HG02885 (cell line): ENCODE data around the gene SP2.
A peak's percentile ranks its signal among the peaks of the same experiment; 100 is the strongest.
"Not testable (repeated sequence)": the region's sequence is repeated elsewhere in the genome, so short reads cannot be mapped to it uniquely, and the experiment has no call there.

Experiments used
- ATAC-seq: cut with Tn5 transposase; IDR thresholded peaks from one replicate; pipeline ENCODE4 v1.9.1; 2021; ENCODE audit warnings: mild to moderate bottlenecking; ENCODE audit not compliant: unreplicated experiment, poor library complexity

The SP2 gene

DNA sequence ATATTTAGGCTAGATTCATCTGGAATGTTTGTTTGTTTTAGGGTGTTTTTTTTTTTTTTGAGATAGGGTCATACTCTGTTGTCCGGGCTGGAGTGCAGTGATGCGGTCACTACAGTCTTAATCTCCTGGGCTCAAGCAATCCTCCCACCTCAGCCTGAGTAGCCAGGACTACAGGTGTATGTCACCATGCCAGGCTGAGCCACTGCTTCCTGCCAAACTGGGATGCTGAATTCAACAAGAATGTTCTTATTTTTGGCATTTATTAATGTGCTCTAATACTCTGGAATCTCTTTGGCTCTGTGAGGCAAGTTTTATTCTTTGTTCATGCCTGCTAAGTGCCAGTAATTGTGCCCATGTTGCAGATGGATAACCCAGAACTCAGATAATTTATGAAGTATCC lies 21.5 kb downstream of the SP2 start:
- no peak for ATAC-seq

DNA sequence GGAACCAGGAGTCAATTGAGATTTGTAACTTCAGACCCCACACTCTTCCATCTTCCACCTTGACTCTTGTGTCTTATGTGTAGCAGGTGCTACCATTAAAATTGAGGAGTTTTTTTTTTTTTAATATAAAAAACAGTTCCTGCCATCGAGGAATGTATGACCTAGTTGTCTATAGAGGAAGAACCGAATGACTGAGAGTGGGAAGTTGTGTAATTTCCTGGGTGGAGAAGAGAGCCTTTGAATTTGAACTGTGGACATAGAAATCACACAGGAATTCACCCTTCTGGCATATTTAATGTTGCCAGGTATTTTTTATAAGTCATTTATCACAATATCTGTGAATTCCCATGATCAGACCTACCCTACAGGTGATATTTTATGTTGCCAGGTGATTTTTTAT lies 22.0 kb downstream of the SP2 start:
- no peak for ATAC-seq

DNA sequence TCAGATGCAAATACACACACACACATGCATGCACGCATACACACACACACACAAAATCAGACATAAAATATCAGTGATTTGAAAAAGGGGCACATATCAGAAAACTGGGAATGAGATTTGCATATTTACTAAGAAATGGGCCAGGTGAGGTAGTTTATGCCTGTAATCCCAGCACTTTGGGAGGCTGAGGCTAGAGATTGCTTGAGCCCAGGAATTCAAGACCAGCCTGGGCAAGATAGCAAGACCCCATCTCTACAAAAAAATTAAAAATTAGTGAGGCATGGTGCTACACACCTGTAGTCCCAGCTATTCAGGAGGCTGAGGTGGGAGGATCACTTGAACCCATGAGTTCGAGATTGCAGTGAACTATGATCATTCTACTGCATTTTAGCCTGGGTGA lies 23.0 kb downstream of the SP2 start:
- no peak for ATAC-seq

DNA sequence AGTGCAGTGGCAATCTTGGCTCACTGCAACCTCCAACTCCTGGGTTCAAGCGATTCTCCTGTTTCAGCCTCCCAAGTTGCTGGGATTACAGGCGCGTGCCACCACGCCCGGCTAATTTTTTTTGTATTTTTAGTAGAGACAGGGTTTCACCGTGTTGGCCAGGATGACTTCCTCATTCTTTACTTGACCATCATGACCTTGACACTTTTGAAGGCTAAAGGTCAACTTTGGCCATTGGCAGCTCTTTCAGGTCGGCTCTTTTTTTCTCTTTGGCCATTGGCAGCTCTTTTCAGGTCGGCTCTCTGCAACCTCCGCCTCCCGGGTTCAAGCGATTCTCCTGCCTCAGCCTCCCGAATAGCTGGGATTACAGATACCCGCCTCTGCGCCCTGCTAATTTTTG lies 23.9 kb downstream of the SP2 start:
- ATAC-seq = not testable (repeated sequence)

DNA sequence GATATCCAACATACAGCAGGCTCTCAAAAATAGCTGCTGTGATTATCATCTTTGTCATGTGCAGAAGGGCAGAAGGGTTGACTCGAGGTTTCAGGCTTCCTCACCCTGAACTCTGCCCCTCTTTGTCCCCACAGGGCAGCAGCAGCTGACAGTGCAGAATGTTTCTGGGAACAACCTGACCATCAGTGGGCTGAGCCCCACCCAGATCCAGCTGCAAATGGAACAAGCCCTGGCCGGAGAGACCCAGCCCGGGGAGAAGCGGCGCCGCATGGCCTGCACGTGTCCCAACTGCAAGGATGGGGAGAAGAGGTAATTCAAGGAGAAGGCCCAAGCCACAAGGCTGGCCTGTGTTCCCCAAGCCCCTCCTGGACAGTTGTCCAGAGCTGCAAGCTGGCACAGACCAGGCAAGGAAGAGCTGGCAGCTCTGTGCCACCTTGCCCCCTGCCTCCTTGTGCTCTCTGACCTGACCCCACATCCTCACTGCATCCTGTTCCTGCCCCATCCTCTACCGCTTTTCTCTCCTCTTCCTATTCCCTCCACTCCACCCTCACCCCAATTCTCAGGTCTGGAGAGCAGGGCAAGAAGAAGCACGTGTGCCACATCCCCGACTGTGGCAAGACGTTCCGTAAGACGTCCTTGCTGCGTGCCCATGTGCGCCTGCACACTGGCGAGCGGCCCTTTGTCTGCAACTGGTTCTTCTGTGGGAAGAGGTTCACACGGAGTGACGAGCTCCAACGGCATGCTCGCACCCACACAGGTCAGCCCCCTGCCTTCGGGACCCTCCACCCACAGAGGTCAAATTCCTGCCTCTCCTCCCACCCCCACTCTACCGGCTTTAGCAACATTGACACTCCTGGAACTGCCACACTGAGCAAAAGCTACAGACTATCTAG lies 29.0 kb downstream of the SP2 start:
- ATAC-seq = no peak

DNA sequence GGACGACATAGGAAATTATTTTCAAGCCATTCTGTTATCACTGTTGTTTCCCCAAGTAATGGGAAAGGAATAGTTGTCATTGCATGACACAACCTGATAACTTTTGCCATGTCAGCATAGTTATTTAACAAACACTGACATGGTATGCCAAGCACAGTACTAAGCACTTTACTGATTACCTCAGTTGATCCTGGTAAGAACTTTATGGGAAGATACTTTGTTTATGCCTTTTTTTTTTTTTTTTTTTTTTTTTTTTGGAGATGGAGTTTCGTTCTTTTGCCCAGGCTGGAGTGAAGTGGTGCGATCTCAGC lies 29.6 kb downstream of the SP2 start:
- ATAC-seq = no peak

DNA sequence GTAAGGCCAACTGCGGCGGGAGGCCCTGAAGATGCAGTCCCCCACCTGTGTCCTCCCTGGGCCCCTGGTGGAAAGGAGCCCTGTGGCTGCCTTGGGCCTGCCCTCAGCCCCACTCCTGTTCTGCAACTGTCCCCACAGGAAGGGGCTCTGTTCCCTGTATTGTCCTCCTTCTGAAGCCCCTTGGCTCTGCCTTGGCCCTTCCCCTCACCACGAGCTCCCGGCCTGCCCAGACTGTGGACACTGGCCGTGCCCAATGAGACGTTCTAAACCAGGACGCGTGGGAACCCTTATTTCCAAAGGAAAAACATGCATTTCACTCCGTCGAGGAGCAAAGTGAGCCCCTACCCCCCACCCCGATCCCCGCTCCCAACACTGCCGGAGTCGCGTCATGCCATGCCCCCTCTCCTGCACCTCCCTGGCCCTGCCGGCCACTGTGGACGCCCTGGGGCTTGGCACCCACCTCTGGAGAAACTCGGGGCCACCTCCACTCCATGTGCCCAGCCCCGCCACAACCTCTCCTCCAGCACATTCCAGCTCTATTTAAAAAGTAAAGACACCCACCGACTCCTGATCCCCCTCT lies 31.9 kb downstream of the SP2 start:
- no peak for ATAC-seq

DNA sequence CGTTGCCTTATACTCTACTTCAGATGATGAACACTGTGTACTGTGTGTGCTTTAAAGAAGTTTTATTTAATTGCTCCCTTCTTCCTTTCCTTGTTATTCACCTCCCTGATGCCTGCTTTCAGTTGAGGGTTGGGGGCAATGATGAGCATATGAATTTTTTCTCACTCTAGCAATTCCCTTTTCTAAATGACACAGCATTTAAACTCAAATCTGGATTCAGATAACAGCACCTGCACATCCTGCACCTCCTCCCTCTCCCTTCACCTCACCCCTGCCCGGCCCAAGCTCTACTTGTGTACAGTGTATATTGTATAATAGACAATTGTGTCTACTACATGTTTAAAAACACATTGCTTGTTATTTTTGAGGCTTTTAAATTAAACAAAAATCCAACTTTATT lies 32.4 kb downstream of the SP2 start:
- no peak for ATAC-seq

DNA sequence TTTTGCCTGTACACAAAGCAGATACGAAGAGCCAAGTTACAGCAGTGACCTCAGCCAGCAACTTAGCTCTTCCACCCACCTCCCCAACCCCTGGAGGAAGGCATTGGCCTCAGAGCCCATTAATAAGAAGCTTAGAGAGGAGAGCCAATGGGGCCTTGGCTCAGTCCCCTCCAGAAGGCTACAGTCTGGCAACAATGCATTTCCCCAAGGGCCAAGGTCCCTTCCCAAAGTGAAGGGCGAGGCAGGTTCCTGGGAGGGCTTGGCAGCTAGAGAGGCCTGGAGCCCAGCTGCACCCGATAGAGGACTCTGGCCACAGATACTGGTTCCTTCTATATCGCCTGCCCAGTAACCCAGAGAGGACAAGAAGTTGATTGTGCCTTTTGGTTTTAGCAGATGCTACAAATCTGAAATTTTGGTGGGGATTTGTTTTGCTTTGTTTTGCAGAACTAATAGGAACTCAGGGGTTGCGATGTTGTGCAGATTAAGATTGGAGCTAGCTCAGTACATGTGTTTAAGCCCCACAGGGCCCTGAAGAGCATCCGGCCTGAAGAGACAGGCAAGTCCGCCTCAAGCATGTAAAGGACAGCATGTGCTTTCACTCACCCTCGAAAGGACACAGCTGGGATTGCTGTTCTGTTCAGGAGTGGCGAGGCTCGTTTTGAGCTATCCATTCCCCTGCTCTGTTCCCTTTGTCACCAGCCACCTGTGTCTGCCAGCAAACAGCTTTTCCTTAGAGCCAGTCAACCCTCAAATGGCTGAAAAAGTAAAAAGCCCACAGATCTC lies 33.4 kb downstream of the SP2 start:
- no peak for ATAC-seq

DNA sequence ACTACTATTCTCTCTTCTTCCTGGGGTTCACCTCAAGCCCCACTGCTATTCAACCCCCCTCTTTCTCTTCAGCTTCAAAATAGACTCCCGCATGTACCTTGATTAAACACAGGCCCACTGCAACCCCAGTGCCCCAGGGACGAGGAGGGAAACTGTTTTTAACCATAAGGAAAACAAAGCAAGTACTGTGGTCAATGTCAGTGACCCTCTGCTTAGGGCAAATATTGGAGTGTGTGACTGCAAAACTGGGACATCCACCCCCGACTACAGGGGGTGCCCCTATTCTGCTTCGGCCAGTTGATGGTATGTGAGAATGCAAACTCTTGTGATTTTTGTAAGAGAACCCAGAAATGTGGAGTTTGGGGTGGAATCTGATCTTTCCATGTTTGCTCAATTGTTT lies 35.8 kb downstream of the SP2 start:
- no peak for ATAC-seq

DNA sequence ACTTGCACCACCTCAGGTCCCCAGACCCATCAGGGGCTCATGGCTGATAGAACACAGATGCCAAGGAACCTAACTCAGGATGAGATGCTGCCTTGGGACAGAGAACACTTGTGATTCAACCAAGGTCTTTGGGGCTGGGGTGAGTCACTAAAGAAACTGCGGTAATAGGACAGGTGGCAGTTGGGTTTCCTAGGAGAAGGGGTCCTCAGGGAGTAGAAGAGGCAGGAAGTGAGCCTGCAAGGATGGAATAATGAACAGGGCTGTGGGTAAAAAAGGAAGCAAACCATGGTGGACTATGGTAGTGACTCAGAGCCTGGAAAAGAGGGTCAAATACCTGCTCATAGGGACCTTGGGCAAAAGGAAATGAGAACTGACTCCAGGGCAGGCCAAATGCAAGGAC lies 38.8 kb downstream of the SP2 start:
- ATAC-seq = no peak

DNA sequence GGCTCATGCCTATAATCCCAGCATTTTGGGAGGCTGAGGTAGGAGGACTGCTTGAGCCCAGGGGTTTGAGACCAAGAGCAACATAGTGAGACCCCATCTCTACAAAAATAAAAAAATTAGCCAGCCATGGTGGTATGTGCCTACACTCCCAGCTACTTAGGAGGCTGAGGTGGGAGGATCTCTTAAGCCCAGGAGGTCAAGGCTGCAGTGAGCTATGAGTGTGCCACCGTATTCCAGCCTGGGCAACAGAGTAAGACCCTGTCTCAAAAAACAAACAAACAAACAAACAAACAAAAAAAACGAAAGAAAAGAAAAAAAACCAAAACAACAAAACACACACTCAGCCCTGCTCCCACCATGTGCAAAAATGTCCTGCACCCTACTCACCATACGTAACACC lies 39.4 kb downstream of the SP2 start:
- not testable (repeated sequence) for ATAC-seq

DNA sequence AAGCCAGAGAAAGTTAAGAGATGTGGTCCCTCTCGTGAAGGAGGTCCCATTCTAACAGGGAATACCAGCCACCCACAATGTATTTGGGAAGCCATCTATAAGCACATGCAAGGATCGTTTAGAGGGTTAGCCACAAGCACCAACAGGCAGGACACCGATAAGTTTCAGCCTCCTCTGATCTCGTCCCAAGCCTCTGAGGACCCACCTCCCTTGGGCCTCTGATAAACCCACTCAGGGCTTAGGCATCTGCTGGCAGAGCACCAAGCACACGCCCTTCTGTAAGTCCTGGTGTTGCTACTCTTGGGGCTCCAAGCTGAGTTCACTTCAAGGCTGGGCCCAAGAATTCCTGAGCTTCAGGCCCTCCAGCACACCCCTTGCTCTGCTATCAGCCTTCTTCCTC lies 39.9 kb downstream of the SP2 start:
- ATAC-seq = no peak

DNA sequence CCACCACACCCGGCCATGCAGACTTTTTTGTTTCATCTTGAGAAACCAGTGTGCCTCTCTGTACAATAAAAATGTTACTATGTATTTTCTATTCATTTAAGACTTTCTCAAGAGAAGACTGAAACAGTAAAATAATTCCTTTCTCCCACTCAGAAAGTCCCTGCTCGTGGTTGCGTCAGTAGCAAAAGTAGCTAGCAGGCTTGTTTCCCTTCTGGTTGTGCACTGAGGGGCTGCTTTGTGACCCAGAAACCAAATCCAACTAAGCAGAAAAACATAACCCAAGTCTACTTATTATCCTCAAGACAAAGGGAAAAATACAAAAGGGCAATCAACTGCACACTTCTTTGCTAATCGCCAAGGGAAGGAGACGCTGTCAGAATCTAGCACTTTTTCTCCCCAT lies 41.9 kb downstream of the SP2 start:
- no peak for ATAC-seq

DNA sequence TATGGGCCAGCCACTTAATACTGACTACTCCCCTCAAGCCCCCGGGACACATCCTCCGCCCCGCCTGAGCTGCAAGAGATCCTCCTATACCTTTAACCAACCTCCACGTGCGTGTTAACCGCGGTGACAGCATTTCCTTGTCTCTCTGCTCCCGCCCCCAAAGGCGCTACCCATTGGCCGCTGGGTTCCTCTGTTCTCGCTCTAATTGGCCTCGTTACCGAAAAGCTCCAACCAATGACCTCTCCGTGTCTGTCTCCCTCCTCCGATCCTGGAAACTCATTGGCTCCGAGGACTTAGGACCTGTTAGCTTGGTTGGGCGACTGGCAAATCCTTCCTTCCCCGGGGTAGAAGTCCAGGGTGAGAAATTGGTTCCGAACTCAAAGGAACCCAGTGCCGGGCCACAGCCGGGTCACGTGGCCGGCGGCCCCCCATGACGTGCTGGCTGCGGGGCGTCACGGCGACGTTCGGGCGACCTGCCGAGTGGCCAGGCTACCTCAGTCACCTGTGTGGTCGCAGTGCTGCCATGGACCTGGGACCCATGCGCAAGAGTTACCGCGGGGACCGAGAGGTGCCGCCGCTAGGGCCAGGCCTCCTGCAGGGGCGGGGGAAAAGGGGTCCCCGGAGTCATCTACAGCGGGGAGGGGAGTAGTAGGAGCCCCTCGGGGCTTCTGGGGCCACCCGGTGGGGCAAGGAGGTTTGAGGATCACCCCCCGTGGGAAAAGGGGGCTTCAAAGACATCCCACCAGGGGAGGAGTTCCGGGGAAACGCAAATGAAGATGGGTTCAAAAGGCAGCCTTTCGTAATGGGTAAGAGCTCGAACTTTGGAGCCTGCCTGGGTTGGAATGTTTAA lies 45.4 kb downstream of the SP2 start, which contains the start of gene PNPO:
TSS of gene PNPO (plus strand) at position 326 of the 850 bp plus-strand sequence. CDS start at position 431, 105 bp downstream.
- ATAC-seq = peak; percentile 96

DNA sequence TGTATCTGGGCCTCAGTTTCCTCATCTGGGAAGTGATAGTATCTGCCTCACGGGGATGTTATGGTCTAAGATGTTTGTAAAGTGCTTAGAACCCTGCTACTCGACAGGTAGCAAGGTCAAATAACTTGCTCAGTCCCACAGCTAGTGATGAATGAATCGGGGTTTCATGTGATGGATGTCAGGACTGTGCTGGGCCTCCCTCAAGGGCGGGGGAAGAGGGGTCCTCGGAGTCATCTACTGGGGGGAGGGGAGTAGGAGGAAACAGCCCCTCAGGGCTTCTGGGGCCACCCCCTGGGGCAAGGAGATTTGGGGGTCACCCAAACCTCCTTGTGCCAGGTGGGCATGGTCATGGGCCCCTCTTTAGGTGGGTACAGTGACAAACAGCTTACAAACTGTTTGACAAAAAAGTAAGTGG lies 46.1 kb downstream of the SP2 start:
- ATAC-seq = no peak

DNA sequence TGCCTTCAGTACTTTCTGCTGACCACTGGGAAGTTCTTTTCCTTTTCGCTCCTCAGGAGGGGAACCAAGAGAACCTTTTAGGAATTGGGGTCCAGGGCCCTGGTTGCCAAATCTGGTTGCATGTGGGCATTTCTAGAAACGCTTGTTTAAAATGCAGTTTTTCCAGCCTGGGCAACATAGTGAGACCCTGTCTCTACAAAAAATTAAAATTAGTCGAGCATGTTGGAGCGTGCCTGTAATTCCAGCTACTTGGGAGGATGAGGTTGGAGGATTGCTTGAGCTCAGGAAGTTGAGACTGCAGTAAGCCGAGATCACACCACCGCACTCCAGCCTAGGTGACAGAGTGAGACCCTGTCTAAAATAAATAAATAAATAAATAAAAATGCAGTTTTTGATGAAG lies 46.5 kb downstream of the SP2 start:
- ATAC-seq = no peak

DNA sequence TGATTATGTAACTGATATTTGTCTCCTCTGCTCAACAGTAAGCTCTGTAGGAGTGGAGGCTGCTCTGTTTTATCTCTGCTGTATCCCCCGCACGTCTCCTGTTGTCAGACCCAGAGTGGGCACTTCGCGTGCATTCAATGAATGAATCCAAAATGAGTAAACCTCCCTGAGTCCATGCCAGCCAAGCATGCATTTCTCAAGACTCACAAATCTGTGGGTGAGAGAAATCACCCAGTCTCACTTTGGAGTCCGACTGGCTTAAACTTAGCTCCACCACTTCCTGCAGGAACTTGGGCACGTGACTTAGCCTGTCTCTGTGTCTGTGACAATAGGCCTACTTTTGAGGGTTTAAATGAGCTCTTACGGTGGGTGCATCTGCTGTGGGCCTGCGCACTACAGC lies 49.0 kb downstream of the SP2 start:
- ATAC-seq = no peak

DNA sequence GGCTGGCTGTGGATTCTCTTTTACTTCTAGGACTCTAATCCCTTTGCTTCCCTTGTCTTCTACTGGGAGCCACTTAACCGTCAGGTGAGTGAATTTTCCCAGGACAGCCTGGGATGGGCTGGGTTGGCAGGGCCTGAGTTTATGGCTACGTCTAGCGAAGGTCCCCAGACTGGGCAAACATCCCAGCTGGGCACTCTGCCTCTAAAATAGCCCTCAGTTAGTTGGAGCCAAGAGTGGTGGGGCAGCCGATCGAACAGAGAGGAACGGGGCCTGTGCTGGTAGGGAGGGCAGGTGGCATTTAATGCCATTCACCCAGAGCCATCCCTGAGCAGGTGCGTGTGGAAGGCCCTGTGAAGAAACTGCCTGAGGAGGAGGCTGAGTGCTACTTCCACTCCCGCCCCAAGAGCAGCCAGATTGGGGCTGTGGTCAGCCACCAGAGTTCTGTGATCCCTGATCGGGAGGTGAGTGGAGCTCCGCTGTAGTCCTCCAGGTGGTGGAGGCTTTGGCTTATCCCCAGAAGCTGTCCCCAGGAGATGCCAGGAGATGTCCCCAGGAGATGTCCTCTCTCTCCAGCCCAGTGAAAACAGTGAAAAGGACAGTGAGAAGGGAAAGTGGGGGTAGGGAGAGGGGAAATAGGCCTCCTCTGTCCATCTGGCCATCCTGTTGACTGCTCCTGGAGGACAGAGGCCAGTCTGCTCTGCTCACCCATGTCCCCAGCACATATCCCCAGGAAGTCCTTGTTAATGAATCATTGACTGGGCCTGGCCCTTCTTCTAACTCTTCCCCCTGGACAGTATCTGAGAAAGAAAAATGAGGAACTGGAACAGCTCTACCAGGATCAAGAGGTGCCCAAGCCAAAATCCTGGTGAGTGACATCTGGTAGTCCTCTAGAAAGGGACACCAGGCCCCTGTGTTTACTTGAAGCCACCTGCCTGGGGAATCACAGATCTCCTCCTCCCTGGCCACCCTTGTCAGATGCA lies 49.8 kb downstream of the SP2 start:
- no peak for ATAC-seq
